ENCODE results near the gene ABCC9. TPM values are rescaled to one million over a fixed set of nuclear protein-coding genes. Genes with fewer than 3 reads are reported as not detected.

ABCC9 gene
- not detected for total RNA-seq

- no peak for DNase-seq
Observed at GRCh38 chr12:21940549-21941505, at the start of gene ABCC9. TSS of gene ABCC9 (minus strand) at chr12:21941426. CDS start at chr12:21936674, 4,752 bp downstream.

DNA sequence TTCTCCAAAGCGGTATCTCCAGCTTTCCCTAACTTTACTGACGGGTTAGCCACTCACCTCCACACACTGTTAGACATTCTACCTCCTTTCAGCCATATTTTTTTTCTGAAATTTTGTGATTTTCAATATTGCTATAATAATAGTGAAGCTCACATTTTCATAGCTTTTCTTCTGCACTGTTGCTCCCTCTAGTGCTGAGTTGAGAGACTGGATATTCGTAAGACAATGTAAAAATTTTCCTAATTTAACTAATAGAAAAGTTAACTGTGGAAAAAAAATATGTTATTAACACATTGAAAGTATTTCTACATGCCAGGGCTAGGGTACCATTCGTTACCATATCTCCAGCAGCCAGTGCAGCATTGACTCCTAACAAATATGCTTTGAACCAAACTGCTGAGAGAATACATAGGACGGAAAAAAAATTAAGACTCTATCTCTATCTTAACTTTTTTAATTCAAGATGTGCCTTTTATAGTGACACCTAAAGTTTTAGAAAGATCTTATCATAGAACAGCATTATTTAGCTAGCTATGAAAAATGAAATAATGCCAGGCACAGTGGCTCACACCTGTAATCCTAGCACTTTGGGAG lies 48.7 kb upstream of the ABCC9 start:
- no peak for DNase-seq

DNA sequence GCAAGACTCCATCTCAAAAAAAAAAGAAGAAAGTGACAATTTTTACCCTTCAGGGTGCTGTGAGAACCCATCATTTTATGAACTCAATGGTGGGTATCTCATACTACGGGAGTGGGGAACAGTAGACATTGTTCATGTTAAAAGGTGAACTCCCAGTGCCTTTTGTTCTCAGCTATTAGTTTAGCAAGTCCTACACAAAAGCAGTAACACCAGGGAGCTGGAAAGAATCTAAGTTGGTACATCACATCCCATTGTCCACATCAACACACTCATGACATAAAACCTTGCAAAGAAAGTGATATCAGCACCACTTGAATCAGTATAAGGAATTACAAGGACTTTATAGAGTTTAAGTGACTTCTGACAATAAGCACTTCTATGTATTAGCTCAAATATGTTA lies 47.4 kb upstream of the ABCC9 start:
- DNase-seq = no peak

- DNase-seq = no peak
Observed at GRCh38 chr12:21987755-21988154, 46.5 kb upstream of the ABCC9 start.

- no peak for DNase-seq
Observed at GRCh38 chr12:21985155-21985554, 43.9 kb upstream of the ABCC9 start.

GRCh38 chr12:21984375-21984774 lies 43.1 kb upstream of the ABCC9 start:
- DNase-seq = no peak

GRCh38 chr12:21983095-21983494 lies 41.9 kb upstream of the ABCC9 start:
- DNase-seq = no peak

GRCh38 chr12:21980544-21980943 lies 39.3 kb upstream of the ABCC9 start:
- no peak for DNase-seq

GRCh38 chr12:21975293-21975692 lies 34.1 kb upstream of the ABCC9 start:
- DNase-seq = no peak

- DNase-seq = no peak
Observed at GRCh38 chr12:21973221-21973620, 32.0 kb upstream of the ABCC9 start.

GRCh38 chr12:21972055-21972454 lies 30.8 kb upstream of the ABCC9 start:
- no peak for DNase-seq

DNA sequence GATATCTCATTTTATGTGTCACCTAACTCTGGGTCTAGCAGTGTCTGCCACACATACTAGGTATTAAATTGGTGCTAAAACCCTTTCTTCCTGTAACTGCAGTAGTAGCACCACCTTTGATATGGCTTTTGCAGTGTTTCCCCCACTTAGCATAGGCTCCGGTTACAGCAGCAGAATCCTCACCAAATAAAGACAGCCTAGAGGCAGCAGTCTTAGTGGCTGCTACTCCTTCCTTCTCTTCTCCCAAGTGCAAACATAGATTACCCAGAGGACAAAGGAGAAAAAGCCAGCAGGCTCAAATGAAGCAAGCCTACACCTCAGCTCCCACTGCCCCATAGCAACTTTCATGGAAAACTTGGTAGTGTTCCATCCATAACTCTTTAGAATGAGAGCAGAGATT lies 30.1 kb upstream of the ABCC9 start:
- DNase-seq = no peak

DNA sequence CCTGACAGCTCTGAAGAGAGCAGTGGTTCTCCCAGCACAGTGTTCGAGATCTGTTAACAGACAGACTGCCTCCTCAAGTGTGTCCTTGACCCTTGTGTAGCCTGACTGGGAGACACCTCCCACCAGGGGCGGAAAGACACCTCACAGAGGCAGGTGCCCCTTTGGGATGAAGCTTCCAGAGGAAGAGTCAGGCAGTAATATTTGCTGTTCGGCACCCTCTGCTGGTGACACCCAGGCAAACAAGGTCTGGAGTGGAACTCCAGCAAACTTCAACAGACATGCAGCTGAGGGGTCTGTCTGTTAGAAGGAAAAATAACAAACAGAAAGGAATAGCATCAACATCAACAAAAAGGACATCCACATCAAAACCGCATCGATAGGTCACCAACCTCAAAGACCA lies 21.6 kb upstream of the ABCC9 start:
- no peak for DNase-seq

- DNase-seq = no peak
Observed at GRCh38 chr12:21962236-21962635, 21.0 kb upstream of the ABCC9 start.

DNA sequence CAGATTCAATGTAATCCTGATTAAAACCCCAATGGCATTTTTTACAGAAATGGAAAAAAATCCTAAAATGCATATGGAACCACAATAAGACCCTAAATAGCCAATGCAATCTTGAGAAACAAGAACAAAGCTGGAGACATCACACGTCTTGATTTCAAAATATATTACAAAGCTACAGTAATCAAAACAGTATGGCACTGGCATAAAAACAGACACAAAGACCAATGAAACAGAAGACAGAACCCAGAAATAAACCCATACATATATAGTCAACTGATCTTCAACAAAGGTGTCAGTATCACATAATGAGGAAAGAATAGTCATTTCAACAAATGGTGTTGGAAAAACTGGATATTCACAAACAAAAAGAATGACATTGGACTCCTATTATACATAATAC lies 9.4 kb upstream of the ABCC9 start:
- no peak for DNase-seq

GRCh38 chr12:21949036-21949435 lies 7.8 kb upstream of the ABCC9 start:
- no peak for DNase-seq

GRCh38 chr12:21946983-21947382 lies 5.8 kb upstream of the ABCC9 start:
- DNase-seq = no peak

- DNase-seq = no peak
Observed at GRCh38 chr12:21945002-21945401, 3.8 kb upstream of the ABCC9 start.

- no peak for DNase-seq
Observed at GRCh38 chr12:21942377-21942703, 1.1 kb upstream of the ABCC9 start.

DNA sequence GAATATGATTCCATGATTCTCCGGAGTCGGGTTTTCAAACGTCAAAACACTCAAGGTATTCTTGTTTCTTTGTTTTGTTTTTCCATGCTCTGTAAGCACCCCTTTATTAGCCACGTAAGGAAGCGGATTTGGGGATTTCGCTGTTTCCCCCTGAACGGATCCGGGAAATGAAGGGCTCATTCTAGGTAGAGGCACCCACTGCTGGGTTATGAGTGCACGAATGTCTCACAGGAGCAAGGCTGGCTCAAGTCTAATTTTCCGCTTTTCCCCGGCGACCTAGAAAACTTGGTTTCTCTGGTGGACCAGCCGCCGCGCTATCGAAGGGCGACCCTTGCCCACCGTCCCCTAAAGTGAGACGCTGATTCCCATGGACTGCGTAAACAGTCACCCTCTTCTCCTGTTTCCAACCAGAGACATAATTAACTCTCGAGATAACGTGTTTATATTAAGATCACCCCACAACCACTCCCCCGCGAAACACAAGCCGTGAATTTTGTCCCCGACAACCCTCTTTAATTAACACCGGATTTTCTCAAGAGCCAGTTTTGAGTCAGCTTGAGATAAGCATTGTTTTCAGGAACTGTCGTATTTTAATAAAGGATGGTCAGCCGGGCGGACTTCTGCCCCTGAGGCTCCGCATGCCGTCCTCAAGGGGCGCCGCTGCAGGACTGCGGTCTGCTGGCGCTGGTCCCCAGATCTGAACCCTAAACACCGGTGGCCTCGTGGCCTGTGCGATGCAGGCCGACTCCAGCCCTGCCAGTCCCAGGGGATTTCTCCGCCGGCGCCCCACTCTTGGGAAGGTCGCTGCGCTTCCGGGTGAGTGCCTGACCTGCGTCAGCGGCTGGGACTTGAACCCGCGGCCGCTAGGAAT lies 515 bp upstream of the ABCC9 start:
- DNase-seq = no peak

DNA sequence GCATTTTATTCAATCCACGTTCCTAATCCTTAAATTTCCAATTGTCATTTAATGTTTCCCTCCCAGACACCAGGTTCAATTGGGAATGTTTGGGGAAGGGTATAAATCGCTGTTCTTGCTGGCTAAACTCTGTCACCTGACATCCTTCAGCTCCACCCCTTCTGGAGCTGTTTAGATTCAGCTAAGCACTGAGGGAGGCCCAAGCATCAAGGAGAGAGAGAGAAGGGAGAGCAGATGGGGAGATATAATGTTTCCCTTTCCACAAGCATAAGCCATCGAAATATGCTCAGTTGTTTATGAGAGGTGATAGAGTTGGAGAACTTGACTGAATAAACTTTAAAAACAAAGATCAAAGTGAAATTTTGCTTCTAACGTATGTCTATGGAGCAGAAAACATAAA lies 1.8 kb downstream of the ABCC9 start:
- no peak for DNase-seq

GRCh38 chr12:21938879-21939278 lies 2.3 kb downstream of the ABCC9 start:
- no peak for DNase-seq

GRCh38 chr12:21934173-21934572 lies 7.1 kb downstream of the ABCC9 start:
- no peak for DNase-seq

GRCh38 chr12:21933656-21934055 lies 7.6 kb downstream of the ABCC9 start:
- no peak for DNase-seq
